AG09319 (cell line): ENCODE data around the gene CNDP1.
"Not testable (repeated sequence)": the region's sequence is repeated elsewhere in the genome, so short reads cannot be mapped to it uniquely, and the experiment has no call there.

ENCODE experiments used
- DNase-seq: peaks from one replicate; pipeline ENCODE4 v3.0.0-alpha.2; 2010; ENCODE audit warnings: low read depth; ENCODE audit errors: extremely low read depth
- TF ChIP-seq, protein P1 (sequence below): IDR thresholded peaks from 2 replicates; pipeline ENCODE4 v1.5.1; 2011; ENCODE audit warnings: low read depth, mild to moderate bottlenecking, inconsistent platforms, low read length, moderate library complexity

CNDP1 gene

DNA sequence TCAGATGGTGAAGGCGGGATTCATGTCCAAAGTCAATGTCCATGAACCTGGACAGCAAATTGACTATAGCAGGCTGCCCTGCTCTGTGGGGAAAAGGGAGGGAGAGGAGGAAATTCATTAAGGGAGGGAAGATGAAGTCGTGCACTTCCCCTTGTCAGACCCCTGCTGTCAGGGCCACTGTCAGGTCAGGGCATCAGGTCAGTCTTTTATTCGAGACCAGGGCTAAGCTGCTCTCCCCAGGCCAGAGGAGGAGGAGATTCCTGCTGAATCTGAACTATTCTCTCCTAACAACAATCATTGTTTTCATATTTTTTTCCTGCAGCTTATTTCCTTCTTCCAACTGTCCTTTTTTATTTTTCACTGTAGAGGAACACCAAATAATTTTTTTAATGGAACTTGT, 17.2 kb downstream of the CNDP1 start:
- DNase-seq: no peak
- TF ChIP-seq, protein P1, sequence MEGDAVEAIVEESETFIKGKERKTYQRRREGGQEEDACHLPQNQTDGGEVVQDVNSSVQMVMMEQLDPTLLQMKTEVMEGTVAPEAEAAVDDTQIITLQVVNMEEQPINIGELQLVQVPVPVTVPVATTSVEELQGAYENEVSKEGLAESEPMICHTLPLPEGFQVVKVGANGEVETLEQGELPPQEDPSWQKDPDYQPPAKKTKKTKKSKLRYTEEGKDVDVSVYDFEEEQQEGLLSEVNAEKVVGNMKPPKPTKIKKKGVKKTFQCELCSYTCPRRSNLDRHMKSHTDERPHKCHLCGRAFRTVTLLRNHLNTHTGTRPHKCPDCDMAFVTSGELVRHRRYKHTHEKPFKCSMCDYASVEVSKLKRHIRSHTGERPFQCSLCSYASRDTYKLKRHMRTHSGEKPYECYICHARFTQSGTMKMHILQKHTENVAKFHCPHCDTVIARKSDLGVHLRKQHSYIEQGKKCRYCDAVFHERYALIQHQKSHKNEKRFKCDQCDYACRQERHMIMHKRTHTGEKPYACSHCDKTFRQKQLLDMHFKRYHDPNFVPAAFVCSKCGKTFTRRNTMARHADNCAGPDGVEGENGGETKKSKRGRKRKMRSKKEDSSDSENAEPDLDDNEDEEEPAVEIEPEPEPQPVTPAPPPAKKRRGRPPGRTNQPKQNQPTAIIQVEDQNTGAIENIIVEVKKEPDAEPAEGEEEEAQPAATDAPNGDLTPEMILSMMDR: no peak

DNA sequence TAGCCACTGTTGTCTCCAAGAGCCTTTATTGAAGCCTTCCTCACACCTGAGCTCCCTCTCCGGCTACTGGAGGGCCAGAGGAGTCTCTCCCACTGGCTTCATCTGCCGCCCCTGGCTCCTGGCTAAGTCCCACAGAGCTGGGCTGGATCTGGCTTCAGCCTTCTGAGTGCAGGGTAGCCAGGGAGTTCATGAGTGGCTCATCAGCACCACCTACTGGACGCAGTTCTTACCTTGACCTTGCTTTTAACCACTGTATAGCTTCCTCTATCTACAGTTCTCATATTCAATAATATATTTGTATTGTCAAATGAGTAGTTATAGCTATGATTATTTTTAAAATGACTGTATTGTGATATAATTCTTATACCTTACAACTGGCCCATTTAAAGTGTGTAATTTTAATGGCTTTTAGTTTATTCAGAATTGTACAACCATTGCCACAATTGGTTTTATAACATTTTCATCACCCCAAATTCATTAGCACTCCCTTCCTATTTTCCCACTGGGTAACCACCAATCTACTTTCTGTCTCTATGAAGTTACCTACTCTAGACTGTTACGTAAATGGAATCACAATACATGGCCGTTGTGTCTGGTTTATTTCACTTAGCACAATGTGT, 17.7 kb downstream of the CNDP1 start:
- TF ChIP-seq, protein P1: peak; percentile 88
- DNase-seq: peak; percentile 52

GRCh38 chr18:74556126-74556525, 21.8 kb downstream of the CNDP1 start:
- TF ChIP-seq, protein P1: no peak
- DNase-seq: no peak

DNA sequence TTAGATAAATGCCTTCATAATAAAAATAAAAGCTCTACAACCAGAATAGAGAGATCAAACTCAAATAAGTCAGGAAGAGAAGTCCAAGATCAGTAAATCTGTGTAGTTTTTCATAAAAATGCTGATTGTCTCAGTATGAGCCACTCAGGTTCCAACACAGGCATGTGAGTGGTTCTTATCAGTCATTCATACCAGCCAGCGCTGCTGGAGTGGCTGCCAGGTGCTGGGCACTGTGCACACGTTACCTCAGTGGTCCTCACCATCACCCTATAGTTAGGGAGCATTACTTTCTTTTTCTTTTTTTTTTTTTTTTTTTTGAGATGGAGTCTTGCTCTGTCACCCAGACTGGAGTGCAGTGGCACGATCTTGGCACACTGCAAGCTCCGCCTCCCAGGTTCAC, 23.8 kb downstream of the CNDP1 start:
- TF ChIP-seq, protein P1: no peak
- no peak for DNase-seq

GRCh38 chr18:74562131-74562730, 27.9 kb downstream of the CNDP1 start:
- no peak for DNase-seq
- TF ChIP-seq, protein P1: no peak

DNA sequence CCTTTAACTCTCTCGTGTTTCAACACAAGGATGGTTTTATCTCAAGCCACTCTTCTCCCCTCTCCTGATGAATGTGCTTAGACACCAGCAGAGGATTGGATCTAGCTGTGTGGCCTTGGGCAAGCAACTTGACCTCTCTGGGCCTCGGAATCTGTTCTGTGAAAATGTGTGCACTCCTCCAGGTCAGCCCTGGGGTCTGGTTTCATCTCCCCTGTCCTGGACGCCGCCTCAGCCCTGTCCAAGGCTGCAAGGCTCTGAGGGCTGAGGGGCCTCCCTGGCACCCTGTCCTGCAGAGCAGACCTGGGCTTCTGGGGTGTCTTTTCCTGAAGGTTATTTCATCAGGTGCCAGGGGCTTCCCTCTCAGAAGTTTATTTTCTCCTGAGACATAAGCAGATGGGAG, 28.5 kb downstream of the CNDP1 start:
- TF ChIP-seq, protein P1: no peak
- DNase-seq: no peak

DNA sequence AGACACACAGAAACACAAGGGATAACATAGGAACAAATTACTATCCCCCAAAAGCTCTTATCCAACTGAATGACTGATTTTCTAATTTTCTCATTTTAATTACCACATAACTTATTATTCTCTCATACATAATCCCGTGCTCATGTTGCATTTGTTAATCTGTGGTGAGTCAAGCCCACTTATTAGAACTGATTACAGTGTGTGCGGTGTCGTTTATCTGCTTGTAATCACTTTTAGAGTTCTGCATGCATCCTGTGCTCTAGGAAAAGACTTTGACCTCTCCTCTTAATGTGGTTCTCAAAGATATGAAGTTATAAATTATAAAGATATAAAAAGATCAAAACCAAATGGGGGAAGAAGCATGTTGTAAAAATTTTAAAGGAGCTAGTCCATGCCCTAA, 29.7 kb downstream of the CNDP1 start:
- no peak for DNase-seq
- TF ChIP-seq, protein P1: no peak

GRCh38 chr18:74565164-74565563, 30.9 kb downstream of the CNDP1 start:
- DNase-seq: not testable (repeated sequence)

- not testable (repeated sequence) for DNase-seq
Observed at GRCh38 chr18:74565993-74566392, 31.7 kb downstream of the CNDP1 start.
